Measurements from ENCODE around the gene BIN1. TPM values are rescaled to one million over a fixed set of nuclear protein-coding genes. Genes with fewer than 3 reads are reported as not detected.

The BIN1 gene
- polyA plus RNA-seq, 1 donor from 2014 or later = 61.9 TPM

DNA sequence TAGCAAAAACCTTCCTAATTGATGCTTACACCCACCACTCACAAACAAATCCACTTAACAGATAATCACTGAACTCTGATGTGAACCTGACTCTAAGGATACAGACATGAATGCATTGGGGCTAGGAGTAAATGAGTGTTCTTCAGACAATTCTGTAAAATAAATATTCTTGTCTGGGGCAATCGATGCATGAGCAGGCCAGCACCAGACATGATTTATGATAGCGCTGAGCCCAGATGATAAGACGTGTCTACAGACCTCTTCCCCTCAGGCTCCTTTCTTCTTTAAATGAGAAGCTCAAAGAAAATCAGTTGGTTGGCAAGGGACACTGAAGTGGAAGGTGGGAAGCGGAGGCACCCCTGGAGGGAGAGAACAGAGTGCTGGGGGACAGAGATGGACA lies 27.3 kb upstream of the BIN1 start:
- H3K9me3 ChIP-seq (ENCODE audit: low read length) = no peaks in the 10 kb centered on the region
- TF ChIP-seq EP300 (conservative IDR thresholded peaks at IDR 0.05; ENCODE audit: poor library complexity, severe bottlenecking) (no peak), POLR2AphosphoS5 (IDR thresholded peaks at IDR 0.05) (no peak), SMC3 (conservative IDR thresholded peaks at IDR 0.05; ENCODE audit: poor library complexity) (no peak), EZH2 (IDR thresholded peaks at IDR 0.05; ENCODE audit: borderline replicate concordance, insufficient read depth, low read length, poor library complexity, severe bottlenecking) (no peak), MXI1 (conservative IDR thresholded peaks at IDR 0.05; ENCODE audit: poor library complexity, severe bottlenecking) (no peak), RAD21 (conservative IDR thresholded peaks at IDR 0.05) (no peak), TAF1 (IDR thresholded peaks at IDR 0.05; ENCODE audit: low read depth) (no peak)
- TF ChIP-seq, protein P1, sequence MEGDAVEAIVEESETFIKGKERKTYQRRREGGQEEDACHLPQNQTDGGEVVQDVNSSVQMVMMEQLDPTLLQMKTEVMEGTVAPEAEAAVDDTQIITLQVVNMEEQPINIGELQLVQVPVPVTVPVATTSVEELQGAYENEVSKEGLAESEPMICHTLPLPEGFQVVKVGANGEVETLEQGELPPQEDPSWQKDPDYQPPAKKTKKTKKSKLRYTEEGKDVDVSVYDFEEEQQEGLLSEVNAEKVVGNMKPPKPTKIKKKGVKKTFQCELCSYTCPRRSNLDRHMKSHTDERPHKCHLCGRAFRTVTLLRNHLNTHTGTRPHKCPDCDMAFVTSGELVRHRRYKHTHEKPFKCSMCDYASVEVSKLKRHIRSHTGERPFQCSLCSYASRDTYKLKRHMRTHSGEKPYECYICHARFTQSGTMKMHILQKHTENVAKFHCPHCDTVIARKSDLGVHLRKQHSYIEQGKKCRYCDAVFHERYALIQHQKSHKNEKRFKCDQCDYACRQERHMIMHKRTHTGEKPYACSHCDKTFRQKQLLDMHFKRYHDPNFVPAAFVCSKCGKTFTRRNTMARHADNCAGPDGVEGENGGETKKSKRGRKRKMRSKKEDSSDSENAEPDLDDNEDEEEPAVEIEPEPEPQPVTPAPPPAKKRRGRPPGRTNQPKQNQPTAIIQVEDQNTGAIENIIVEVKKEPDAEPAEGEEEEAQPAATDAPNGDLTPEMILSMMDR (IDR thresholded peaks at IDR 0.05; ENCODE audit: poor library complexity, severe bottlenecking) = no peak
- TF ChIP-seq, protein P2, sequence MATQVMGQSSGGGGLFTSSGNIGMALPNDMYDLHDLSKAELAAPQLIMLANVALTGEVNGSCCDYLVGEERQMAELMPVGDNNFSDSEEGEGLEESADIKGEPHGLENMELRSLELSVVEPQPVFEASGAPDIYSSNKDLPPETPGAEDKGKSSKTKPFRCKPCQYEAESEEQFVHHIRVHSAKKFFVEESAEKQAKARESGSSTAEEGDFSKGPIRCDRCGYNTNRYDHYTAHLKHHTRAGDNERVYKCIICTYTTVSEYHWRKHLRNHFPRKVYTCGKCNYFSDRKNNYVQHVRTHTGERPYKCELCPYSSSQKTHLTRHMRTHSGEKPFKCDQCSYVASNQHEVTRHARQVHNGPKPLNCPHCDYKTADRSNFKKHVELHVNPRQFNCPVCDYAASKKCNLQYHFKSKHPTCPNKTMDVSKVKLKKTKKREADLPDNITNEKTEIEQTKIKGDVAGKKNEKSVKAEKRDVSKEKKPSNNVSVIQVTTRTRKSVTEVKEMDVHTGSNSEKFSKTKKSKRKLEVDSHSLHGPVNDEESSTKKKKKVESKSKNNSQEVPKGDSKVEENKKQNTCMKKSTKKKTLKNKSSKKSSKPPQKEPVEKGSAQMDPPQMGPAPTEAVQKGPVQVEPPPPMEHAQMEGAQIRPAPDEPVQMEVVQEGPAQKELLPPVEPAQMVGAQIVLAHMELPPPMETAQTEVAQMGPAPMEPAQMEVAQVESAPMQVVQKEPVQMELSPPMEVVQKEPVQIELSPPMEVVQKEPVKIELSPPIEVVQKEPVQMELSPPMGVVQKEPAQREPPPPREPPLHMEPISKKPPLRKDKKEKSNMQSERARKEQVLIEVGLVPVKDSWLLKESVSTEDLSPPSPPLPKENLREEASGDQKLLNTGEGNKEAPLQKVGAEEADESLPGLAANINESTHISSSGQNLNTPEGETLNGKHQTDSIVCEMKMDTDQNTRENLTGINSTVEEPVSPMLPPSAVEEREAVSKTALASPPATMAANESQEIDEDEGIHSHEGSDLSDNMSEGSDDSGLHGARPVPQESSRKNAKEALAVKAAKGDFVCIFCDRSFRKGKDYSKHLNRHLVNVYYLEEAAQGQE (IDR thresholded peaks at IDR 0.05; ENCODE audit: borderline replicate concordance) = no peak
- H3K9ac ChIP-seq (ENCODE audit: low read length) = no peak overlapping the region

DNA sequence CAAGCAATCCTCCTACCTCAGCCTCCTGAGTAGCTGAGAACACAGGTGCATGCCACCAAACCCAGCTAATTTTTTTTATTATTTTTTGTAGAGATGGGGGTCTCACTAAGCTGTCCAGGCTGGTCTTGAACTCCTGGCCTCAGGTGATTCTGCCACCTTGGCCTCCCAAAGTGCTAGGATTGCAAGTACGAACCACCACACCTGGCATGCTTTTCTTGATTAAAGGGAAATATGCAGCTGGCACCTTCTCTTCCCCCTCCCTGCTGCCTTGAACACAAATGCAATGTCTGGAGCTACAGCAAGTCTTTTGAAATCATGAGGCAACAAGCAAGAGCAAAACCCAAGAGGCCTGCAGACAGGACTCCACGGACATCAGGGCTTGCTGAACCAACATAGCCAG lies 26.8 kb upstream of the BIN1 start:
- Histone ChIP-seq H3K27ac (ENCODE audit: low read length) (no peak overlapping the region), H3K9ac (ENCODE audit: low read length) (no peak overlapping the region)

More for the DNA sequence above, 27.3 kb upstream of the BIN1 start:
- Histone ChIP-seq H3K36me3 (ENCODE audit: insufficient read depth, low read length) (no peaks in the 10 kb centered on the region), H3K4me3 (ENCODE audit: low read length) (no peak overlapping the region), H2AFZ (ENCODE audit: low read depth, low read length) (no peak overlapping the region), H3K27ac (ENCODE audit: low read length) (no peak overlapping the region), H3K79me2 (replicated peaks; ENCODE audit: insufficient read depth, low read length) (no peaks in the 10 kb centered on the region), H3K27me3 (ENCODE audit: insufficient read depth, low read depth, low read length) (no peaks in the 10 kb centered on the region), H3F3A (ENCODE audit: insufficient read depth, low read length, poor library complexity, severe bottlenecking) (no peaks in the 10 kb centered on the region), H3K9me2 (ENCODE audit: insufficient read depth, low read length) (no peaks in the 10 kb centered on the region), H3K4me2 (ENCODE audit: low read length) (no peak overlapping the region), H4K20me1 (ENCODE audit: insufficient read depth) (no peaks in the 10 kb centered on the region)

More for the DNA sequence above, 26.8 kb upstream of the BIN1 start:
- no peaks in the 10 kb centered on the region for H4K20me1 ChIP-seq (ENCODE audit: insufficient read depth)
- H3K4me2 ChIP-seq (ENCODE audit: low read length) = no peak overlapping the region
- no peak overlapping the region for H3K4me3 ChIP-seq (ENCODE audit: low read length)
- H3K79me2 ChIP-seq (replicated peaks; ENCODE audit: insufficient read depth, low read length) = no peaks in the 10 kb centered on the region
- no peaks in the 10 kb centered on the region for H3K36me3 ChIP-seq (ENCODE audit: insufficient read depth, low read length)
- H3K9me2 ChIP-seq (ENCODE audit: insufficient read depth, low read length) = no peaks in the 10 kb centered on the region
- no peaks in the 10 kb centered on the region for H3K27me3 ChIP-seq (ENCODE audit: insufficient read depth, low read depth, low read length)
- no peak overlapping the region for H2AFZ ChIP-seq (ENCODE audit: low read depth, low read length)
- no peaks in the 10 kb centered on the region for H3F3A ChIP-seq (ENCODE audit: insufficient read depth, low read length, poor library complexity, severe bottlenecking)
- H3K9me3 ChIP-seq (ENCODE audit: low read length) = no peaks in the 10 kb centered on the region
- TF ChIP-seq RAD21 (conservative IDR thresholded peaks at IDR 0.05) = no peak
- no peak for TF ChIP-seq EP300 (conservative IDR thresholded peaks at IDR 0.05; ENCODE audit: poor library complexity, severe bottlenecking)
- TF ChIP-seq SMC3 (conservative IDR thresholded peaks at IDR 0.05; ENCODE audit: poor library complexity) = no peak
- no peak for TF ChIP-seq MXI1 (conservative IDR thresholded peaks at IDR 0.05; ENCODE audit: poor library complexity, severe bottlenecking)
- TF ChIP-seq, protein P2 (IDR thresholded peaks at IDR 0.05; ENCODE audit: borderline replicate concordance) = no peak
- no peak for TF ChIP-seq POLR2AphosphoS5 (IDR thresholded peaks at IDR 0.05)
- TF ChIP-seq, protein P1 (IDR thresholded peaks at IDR 0.05; ENCODE audit: poor library complexity, severe bottlenecking) = no peak
- TF ChIP-seq EZH2 (IDR thresholded peaks at IDR 0.05; ENCODE audit: borderline replicate concordance, insufficient read depth, low read length, poor library complexity, severe bottlenecking) = no peak
- TF ChIP-seq TAF1 (IDR thresholded peaks at IDR 0.05; ENCODE audit: low read depth) = no peak
